ENCODE data around the gene DCLK1. TPM values are rescaled to one million over a fixed set of nuclear protein-coding genes. Genes with fewer than 3 reads are reported as not detected.

DCLK1 gene
- total RNA-seq, 1 experiment from 2014 or later = 1.4 TPM

- Histone ChIP-seq H3K9me2 (ENCODE audit: insufficient read depth) (no peaks in the 10 kb centered on the region), H3F3A (ENCODE audit: insufficient read depth, low read depth) (no peaks in the 10 kb centered on the region), H3K36me3 (ENCODE audit: low read depth) (no peaks in the 10 kb centered on the region), H3K4me1 (replicated peaks; ENCODE audit: insufficient read depth) (no peaks in the 10 kb centered on the region), H3K9me3 (ENCODE audit: insufficient read depth, low read depth) (no peaks in the 10 kb centered on the region), H2AFZ (no peak overlapping the region), H3K27me3 (ENCODE audit: insufficient read depth, low read depth) (no peaks in the 10 kb centered on the region), H4K20me1 (ENCODE audit: insufficient read depth) (no peaks in the 10 kb centered on the region), H3K4me2 (no peak overlapping the region), H3K79me2 (ENCODE audit: low read depth) (no peaks in the 10 kb centered on the region), H3K4me3 (no peak overlapping the region), H3K27ac (no peak overlapping the region)
- TF ChIP-seq CTCF (conservative IDR thresholded peaks at IDR 0.05) = no peak
- no peak for TF ChIP-seq EZH2 (IDR thresholded peaks at IDR 0.05; ENCODE audit: low read depth)
- DNase-seq = no peak
- intact Hi-C loops (cut with micrococcal nuclease; ENCODE audit: unreplicated experiment) = no loop called here
- ChIA-PET CTCF (no interaction called here), POLR2A (ENCODE audit: unreplicated experiment) (no interaction called here)
- BruUV-seq (replicated peaks) = no TSS peak
Measured at GRCh38 chr13:36068991-36069390, 62.2 kb downstream of the DCLK1 start.

GRCh38 chr13:36068566-36068965 lies 62.6 kb downstream of the DCLK1 start:
- ChIA-PET POLR2A (ENCODE audit: unreplicated experiment) (no interaction called here), CTCF (no interaction called here)
- H3K27ac ChIP-seq = no peak overlapping the region

GRCh38 chr13:36067746-36068381 lies 63.3 kb downstream of the DCLK1 start:
- H2AFZ ChIP-seq = no peak overlapping the region
- H3K4me1 ChIP-seq (replicated peaks; ENCODE audit: insufficient read depth) = no peaks in the 10 kb centered on the region
- H3K27me3 ChIP-seq (ENCODE audit: insufficient read depth, low read depth) = no peaks in the 10 kb centered on the region
- H3K79me2 ChIP-seq (ENCODE audit: low read depth) = no peaks in the 10 kb centered on the region
- ChIA-PET CTCF (no interaction called here), POLR2A (ENCODE audit: unreplicated experiment) (no interaction called here)
- no peaks in the 10 kb centered on the region for H3F3A ChIP-seq (ENCODE audit: insufficient read depth, low read depth)
- H3K4me3 ChIP-seq = no peak overlapping the region
- H3K36me3 ChIP-seq (ENCODE audit: low read depth) = no peaks in the 10 kb centered on the region
- BruUV-seq (replicated peaks) = no TSS peak
- intact Hi-C loops (cut with micrococcal nuclease; ENCODE audit: unreplicated experiment) = no loop called here
- H3K9me2 ChIP-seq (ENCODE audit: insufficient read depth) = no peaks in the 10 kb centered on the region
- H3K27ac ChIP-seq = no peak overlapping the region
- TF ChIP-seq CTCF (conservative IDR thresholded peaks at IDR 0.05) (no peak), EZH2 (IDR thresholded peaks at IDR 0.05; ENCODE audit: low read depth) (no peak)
- H4K20me1 ChIP-seq (ENCODE audit: insufficient read depth) = no peaks in the 10 kb centered on the region
- no peak for DNase-seq
- H3K9me3 ChIP-seq (ENCODE audit: insufficient read depth, low read depth) = no peaks in the 10 kb centered on the region
- no peak overlapping the region for H3K4me2 ChIP-seq

More at GRCh38 chr13:36068566-36068965, 62.6 kb downstream of the DCLK1 start:
- Histone ChIP-seq H3K27me3 (ENCODE audit: insufficient read depth, low read depth) (no peaks in the 10 kb centered on the region), H3K36me3 (ENCODE audit: low read depth) (no peaks in the 10 kb centered on the region), H3F3A (ENCODE audit: insufficient read depth, low read depth) (no peaks in the 10 kb centered on the region), H2AFZ (no peak overlapping the region), H3K4me2 (no peak overlapping the region), H3K4me3 (no peak overlapping the region), H3K79me2 (ENCODE audit: low read depth) (no peaks in the 10 kb centered on the region), H4K20me1 (ENCODE audit: insufficient read depth) (no peaks in the 10 kb centered on the region), H3K9me2 (ENCODE audit: insufficient read depth) (no peaks in the 10 kb centered on the region), H3K9me3 (ENCODE audit: insufficient read depth, low read depth) (no peaks in the 10 kb centered on the region), H3K4me1 (replicated peaks; ENCODE audit: insufficient read depth) (no peaks in the 10 kb centered on the region)
- BruUV-seq (replicated peaks) = no TSS peak
- DNase-seq = no peak
- intact Hi-C loops (cut with micrococcal nuclease; ENCODE audit: unreplicated experiment) = no loop called here
- TF ChIP-seq CTCF (conservative IDR thresholded peaks at IDR 0.05) = no peak
- no peak for TF ChIP-seq EZH2 (IDR thresholded peaks at IDR 0.05; ENCODE audit: low read depth)
